ENCODE measurements around the gene NAMPT. TPM values are rescaled to one million over a fixed set of nuclear protein-coding genes. Genes with fewer than 3 reads are reported as not detected.

The NAMPT gene
- total RNA-seq, 4 donors from 2014 or later = 91.8 to 99.5 (median 97.5) TPM

DNA sequence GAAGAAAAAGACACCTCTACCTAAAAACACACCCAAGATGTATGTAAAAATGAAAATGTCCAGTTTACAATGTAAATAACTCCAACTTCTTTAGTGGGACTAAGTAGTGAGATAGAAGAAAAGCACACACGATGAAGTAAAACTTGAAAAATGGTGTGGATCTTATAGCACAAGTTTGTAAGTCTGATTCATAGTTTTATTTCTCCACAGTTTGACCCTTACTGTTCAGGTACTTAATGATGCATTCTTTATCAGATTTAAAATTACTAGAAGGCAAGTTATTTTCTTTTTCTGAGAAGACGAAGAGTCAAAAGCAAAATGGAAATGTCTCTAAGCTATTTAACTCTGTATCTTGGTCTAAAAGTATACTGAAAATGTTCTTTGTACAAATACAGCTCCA is 6.1 kb downstream of the NAMPT start:
- TF ChIP-seq CTCF (IDR thresholded peaks at IDR 0.05) (no peak), POLR2A (IDR thresholded peaks at IDR 0.05) (no peak)
- DNase-seq = no peak
- peaks cover 0 to 25% (median 0%) of the 10 kb centered on the region in 3 donors for H3K36me3 ChIP-seq
- no peak overlapping the region for H3K27ac ChIP-seq
- no peaks in the 10 kb centered on the region for H3K27me3 ChIP-seq
- H3K9me3 ChIP-seq = no peaks in the 10 kb centered on the region
- peaks cover 0 to 12% (median 0%) of the 10 kb centered on the region in 4 donors for H3K4me1 ChIP-seq
- H3K4me3 ChIP-seq = no peak overlapping the region

GRCh38 chr7:106277976-106278375 is 6.8 kb downstream of the NAMPT start:
- peaks cover 0 to 12% (median 0%) of the 10 kb centered on the region in 4 donors for H3K4me1 ChIP-seq
- TF ChIP-seq POLR2A (IDR thresholded peaks at IDR 0.05) = no peak
- no peak for TF ChIP-seq CTCF (IDR thresholded peaks at IDR 0.05)
- H3K27me3 ChIP-seq = no peaks in the 10 kb centered on the region
- no peaks in the 10 kb centered on the region for H3K9me3 ChIP-seq
- H3K4me3 ChIP-seq = no peak overlapping the region
- no peak for DNase-seq
- peaks cover 0 to 31% (median 0%) of the 10 kb centered on the region in 3 donors for H3K36me3 ChIP-seq
- no peak overlapping the region for H3K27ac ChIP-seq

- H3K4me3 ChIP-seq = no peak overlapping the region
- peaks cover 0 to 46% (median 0%) of the 10 kb centered on the region in 3 donors for H3K36me3 ChIP-seq
- no peak for TF ChIP-seq CTCF (IDR thresholded peaks at IDR 0.05)
- no peak for TF ChIP-seq POLR2A (IDR thresholded peaks at IDR 0.05)
- H3K4me1 ChIP-seq = peaks cover 0 to 5% (median 0%) of the 10 kb centered on the region in 4 donors
- H3K27ac ChIP-seq = no peak overlapping the region
- H3K9me3 ChIP-seq = no peaks in the 10 kb centered on the region
- no peak for DNase-seq
- H3K27me3 ChIP-seq = no peaks in the 10 kb centered on the region
These were observed 8.3 kb downstream of the NAMPT start for GRCh38 chr7:106276513-106276912.

- no peak for TF ChIP-seq POLR2A (IDR thresholded peaks at IDR 0.05)
- TF ChIP-seq CTCF (IDR thresholded peaks at IDR 0.05) = no peak
- no peak for DNase-seq
- H3K27ac ChIP-seq = no peak overlapping the region
- H3K9me3 ChIP-seq = no peaks in the 10 kb centered on the region
- H3K4me3 ChIP-seq = no peak overlapping the region
- H3K27me3 ChIP-seq = no peaks in the 10 kb centered on the region
- H3K36me3 ChIP-seq = peaks cover 0 to 80% (median 0%) of the 10 kb centered on the region in 3 donors
- no peaks in the 10 kb centered on the region for H3K4me1 ChIP-seq
These were observed 11.6 kb downstream of the NAMPT start for GRCh38 chr7:106273009-106273668.

DNA sequence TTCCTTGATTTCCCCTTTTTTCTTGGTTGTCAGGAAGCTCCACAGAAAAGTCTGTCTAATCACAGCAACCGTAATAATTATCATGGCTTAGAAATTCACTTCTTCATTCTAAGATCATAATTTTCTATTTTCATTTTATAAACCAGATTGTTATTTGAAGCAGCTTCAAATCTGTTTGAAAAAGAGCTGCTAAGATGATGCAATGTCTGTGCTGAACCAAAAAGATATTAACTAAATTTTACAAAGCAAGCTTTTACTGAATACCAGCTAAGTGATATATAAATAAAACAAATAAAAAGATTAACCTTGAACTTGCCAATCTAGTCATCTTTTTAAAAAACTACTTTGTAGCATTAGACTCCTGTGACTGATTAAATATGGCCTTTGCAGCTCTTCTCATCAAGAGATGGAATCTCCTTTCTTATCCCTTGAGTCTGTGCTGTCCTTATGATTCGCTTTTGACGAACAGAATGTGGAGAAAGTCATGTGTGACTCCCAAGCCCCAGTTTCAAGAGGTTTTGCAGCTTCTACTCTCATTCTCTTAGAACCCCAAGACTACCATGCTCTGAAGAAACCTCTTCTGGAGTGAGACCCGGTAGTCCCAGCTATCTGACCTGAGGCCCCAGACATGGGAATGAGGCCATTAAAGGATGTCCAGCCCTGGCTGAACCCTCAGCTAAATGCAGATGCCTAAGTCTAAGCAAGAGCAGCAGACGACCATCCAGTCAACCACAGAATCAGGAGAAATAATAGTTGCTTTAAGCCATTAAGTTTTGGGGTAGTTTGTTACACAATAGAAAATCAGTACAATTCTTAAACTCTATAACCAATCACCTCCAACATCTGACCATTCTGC is 14.4 kb downstream of the NAMPT start:
- no peaks in the 10 kb centered on the region for H3K9me3 ChIP-seq
- H3K36me3 ChIP-seq = peaks cover 0 to 88% (median 0%) of the 10 kb centered on the region in 3 donors
- TF ChIP-seq CTCF (IDR thresholded peaks at IDR 0.05) (no peak), POLR2A (IDR thresholded peaks at IDR 0.05) (no peak)
- no peak for DNase-seq
- no peaks in the 10 kb centered on the region for H3K27me3 ChIP-seq
- H3K4me3 ChIP-seq = no peak overlapping the region
- H3K4me1 ChIP-seq = no peaks in the 10 kb centered on the region
- H3K27ac ChIP-seq = no peak overlapping the region
